ENCODE measurements around the gene AK5.

The AK5 gene

GRCh38 chr1:77585610-77586314 lies 303.9 kb downstream of the AK5 start:
- no peak for DNase-seq (ENCODE audit: low read depth, low spot score)

- DNase-seq (ENCODE audit: low read depth, low spot score) = no peak
Observed at GRCh38 chr1:77589231-77589630, 307.4 kb downstream of the AK5 start.

- DNase-seq (ENCODE audit: low read depth, low spot score) = no peak
Observed at GRCh38 chr1:77590651-77591050, 308.8 kb downstream of the AK5 start.

DNA sequence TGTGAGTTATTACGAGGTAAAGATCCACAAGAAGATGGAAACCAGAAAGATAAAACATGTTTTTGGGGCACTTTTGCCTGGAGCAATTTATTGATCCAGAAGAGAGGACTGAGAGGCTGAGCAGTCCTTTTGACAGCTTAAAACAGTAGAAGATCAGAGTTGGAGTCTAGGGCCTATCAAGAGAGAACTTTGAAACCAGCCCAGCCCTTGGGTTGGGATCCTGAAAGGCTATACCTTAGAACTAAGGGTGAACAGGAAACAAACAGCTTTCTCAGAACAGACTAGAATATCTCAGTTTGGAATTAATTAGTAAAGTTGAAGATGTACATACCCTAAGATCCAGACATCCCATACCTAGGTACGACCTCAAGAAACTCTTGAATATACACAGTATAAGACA lies 311.1 kb downstream of the AK5 start:
- DNase-seq (ENCODE audit: low read depth, low spot score) = no peak

GRCh38 chr1:77594366-77595112 lies 312.7 kb downstream of the AK5 start:
- no peak for DNase-seq (ENCODE audit: low read depth, low spot score)

- DNase-seq (ENCODE audit: low read depth, low spot score) = no peak
Observed at GRCh38 chr1:77597310-77597709, 315.5 kb downstream of the AK5 start.

DNA sequence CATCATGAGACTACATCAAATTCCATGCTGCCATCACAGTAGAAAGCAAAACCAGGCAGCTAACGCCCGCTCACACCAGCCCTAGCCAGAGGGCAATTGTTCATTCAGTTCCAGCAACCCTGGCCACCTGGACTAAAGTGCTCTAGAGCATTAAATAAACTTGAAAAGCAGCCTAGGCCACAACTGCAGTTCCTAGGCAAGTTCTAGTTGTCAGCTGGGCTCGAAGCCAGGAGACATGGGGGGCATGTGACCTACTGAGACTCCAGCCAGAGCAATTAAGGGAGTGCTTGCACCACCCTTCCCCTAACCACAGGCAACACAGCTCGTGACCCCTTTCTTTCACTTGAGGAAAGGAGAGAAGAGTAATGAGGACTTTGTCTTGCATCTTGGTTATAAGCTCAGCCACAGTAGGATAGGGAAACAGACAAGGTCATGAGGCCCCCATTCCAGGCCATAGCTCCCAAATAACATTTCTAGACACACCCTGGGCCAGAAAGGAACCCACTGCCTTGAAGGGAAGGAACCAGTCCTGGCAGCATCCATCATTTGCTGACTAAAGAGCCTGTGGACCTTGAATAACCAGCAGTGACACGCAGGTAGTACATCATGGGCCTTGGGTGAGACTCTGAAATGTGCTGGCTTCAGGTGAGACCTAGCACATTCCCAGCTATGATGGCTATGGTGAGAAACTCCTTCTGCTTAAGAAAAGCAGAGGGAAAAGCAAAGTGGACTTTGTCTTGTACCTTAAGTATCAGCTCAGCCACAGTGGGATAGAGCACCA lies 323.6 kb downstream of the AK5 start:
- DNase-seq (ENCODE audit: low read depth, low spot score) = peak; percentile 47

GRCh38 chr1:77608893-77609292 lies 327.1 kb downstream of the AK5 start:
- no peak for DNase-seq (ENCODE audit: low read depth, low spot score)
